ENCODE measurements around the gene ERVV-1.
"Not testable (repeated sequence)": the region's sequence is repeated elsewhere in the genome, so short reads cannot be mapped to it uniquely, and the experiment has no call there.

The ERVV-1 gene

GRCh38 chr19:53028306-53028705 is 14.6 kb downstream of the ERVV-1 start:
- DNase-seq = not testable (repeated sequence)

GRCh38 chr19:53034054-53034453 is 20.3 kb downstream of the ERVV-1 start:
- no peak for DNase-seq

DNA sequence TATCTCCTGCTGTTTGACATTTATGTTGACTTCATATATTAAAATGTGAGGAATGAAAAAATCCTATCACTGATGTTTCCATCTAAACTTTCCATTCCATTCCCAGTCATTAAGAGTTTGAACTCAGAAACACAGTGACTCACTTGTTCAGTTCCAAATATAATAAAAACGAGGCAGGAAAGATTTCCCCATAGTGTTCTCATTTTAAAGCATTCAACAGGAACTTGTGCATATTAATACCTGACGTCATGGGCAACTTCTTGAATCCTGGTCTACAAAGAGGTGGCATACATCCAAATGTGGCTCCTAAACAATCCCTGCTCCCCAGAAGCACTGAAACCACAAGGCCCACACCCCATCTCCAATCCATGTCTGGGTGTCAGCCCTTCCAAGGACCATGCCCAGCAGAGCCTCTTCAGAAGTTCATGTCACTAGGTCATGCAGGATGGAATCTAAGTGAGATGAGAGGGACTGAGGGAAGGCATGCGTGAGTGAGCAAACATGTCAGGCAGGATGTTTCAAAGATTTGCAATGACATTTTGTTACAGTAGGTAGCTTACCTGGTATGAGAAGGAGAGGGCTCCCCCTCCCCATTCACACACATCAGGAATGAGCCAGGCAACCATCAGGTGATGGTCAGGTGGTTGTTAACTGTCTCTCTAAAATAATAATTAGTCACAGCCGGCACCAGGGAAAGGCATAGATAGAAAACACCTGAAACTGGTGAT is 21.4 kb downstream of the ERVV-1 start:
- DNase-seq = no peak

DNA sequence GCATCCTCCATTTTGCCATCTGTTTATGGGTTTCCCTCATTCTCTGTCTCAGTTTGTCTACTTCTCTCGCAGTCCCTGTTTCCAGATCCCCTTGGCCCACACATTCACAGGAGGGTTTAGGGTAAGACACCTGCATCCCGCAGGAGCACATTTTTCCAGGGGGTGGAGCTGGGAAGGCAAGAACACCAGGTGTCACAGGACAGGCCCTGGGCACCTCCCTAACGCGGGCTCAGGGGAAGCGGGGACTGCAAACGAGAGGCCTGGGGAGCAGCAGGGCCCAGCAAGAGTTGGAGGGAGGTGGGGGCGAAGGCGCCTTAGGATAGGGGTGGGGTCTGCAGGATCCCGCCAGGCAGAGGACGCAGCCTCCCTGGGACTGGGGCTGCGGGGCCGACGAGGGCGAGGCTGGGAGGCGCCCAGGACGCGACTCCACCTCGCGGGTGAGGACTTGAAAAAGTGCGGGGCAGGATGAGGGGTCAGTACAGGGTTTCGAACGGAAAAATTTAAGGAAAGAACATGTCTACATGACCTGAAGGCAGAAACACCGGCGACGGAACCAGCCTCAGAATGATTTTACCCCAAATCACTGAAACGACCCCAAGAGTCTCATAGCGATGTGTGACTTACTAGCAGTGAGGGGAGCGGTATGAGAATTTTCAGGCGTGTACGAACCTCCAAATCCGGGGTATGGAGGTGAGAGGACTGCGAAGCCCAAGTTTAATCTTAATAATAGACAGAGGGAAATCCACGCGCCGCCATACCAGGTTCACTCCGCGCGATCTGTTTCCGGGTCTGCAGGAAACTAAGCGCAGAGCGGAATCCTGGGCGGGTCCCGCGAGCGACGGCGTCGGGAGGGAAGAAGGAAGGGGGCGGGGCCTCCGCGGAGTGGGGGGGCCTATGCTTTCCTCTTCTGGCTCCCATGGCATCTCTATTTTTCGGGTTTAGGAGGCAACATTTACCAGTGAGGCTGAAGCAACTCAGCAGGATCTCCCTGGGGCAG is 23.7 kb downstream of the ERVV-1 start:
- DNase-seq = no peak

DNA sequence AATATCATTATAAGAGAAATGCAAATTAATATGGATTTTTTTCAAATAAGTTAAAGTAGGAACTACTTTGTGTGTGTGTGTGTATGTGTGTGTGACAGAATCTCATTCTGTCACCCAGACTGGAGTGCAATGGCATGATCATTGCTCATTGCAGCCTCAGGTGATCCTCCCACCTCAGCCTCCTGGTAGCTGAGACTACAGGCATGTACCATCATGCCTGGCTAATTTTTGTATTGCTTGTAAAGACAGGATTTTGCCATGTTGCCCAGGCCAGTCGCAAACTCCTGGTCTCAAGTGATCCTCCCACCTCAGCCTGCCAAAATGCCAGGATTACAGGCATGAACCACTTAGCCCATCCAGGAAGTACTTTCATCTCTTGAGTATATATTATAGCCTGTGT is 27.6 kb downstream of the ERVV-1 start:
- no peak for DNase-seq

DNA sequence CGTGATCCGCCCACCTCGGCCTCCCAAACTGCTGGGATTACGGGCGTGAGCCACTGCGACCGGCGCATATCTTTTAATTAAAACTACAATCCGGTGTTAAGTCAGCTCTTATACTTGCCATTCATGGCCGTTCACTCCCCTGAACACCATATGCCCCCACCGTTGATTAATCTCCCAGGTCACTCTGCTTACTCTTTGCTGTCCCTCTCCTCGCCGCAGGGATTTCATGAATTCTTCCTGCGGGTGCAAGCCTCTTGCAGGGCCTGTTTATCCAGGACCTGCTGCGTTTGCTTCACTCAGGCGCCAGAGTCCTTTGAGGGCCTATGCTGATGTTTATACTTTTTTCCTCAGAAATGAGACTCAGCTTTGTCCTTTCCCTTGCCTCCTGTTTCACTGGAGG is 31.8 kb downstream of the ERVV-1 start:
- DNase-seq = no peak

DNA sequence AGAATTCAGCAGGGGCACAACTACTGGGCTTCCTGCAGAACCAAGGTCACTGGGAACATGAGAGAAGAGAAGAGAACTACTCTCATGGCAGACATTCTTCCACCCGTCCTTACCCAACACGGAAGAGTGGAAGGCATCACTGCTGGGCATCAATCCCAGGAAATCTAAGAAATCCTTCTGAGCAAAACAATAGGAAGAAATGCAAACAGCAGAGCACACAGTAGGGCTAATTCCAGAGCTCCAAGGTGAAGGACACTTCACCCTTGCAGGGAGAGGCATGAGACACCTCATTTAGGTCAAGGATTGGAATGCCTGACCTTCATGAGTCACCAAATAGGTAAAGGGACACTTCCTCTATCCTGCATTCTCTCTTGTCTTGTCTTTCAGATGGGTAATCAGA is 33.7 kb downstream of the ERVV-1 start:
- no peak for DNase-seq

GRCh38 chr19:53055117-53055516 is 41.4 kb downstream of the ERVV-1 start:
- no peak for DNase-seq

GRCh38 chr19:53057904-53058580 is 44.3 kb downstream of the ERVV-1 start:
- no peak for DNase-seq
